Lung (tissue), 12 donors: ENCODE results near the gene CCL13. TPM values are rescaled to one million over a fixed set of nuclear protein-coding genes. Genes with fewer than 3 reads are reported as not detected.

Experiments
- ATAC-seq: fragments of 200-7000 bp; cut with Tn5 transposase; one replicate; pipeline ENCODE4 v1.9.1; 2020; ENCODE audit warnings: moderate number of reproducible peaks; ENCODE audit not compliant: insufficient read depth, low FRiP score
- DNase-seq, 3 donors: peaks; one replicate each; pipeline ENCODE4 v3.0.0-alpha.2; 2013 to 2017
- H3K27ac ChIP-seq, 2 donors: one replicate each; pipeline ENCODE4 v1.5.1; 2013; ENCODE audit warnings: mild to moderate bottlenecking in 2 of 2, moderate library complexity in 2 of 2, control low read depth in 1 of 2, inconsistent platforms in 1 of 2, low read depth in 1 of 2, low read length in 1 of 2
- H3K27me3 ChIP-seq, 3 donors: one replicate each; pipeline ENCODE4 v1.5.1; 2013; ENCODE audit warnings: low read length in 2 of 3; ENCODE audit not compliant: control insufficient read depth in 3 of 3, insufficient read depth in 3 of 3
- H3K36me3 ChIP-seq, 4 donors: one replicate each; pipeline ENCODE4 v1.5.1; 2013; ENCODE audit warnings: low read length in 4 of 4, mild to moderate bottlenecking in 1 of 4, moderate library complexity in 1 of 4; ENCODE audit not compliant: control insufficient read depth in 4 of 4, insufficient read depth in 4 of 4
- H3K4me1 ChIP-seq, 5 donors: one replicate each; pipeline ENCODE4 v1.5.1; 2013; ENCODE audit warnings: low read length in 5 of 5, mild to moderate bottlenecking in 2 of 5, moderate library complexity in 1 of 5; ENCODE audit not compliant: control insufficient read depth in 5 of 5, insufficient read depth in 5 of 5
- H3K4me3 ChIP-seq: one replicate; pipeline ENCODE4 v1.5.1; 2013; ENCODE audit warnings: mild to moderate bottlenecking, control low read depth, moderate library complexity
- H3K9ac ChIP-seq, 2 donors: one replicate each; pipeline ENCODE4 v1.5.1; 2013; ENCODE audit warnings: low read length in 2 of 2, control low read depth in 1 of 2; ENCODE audit not compliant: insufficient read depth in 1 of 2
- H3K9me3 ChIP-seq, 4 donors: one replicate each; pipeline ENCODE4 v1.5.1; 2013; ENCODE audit warnings: low read length in 3 of 4, mild to moderate bottlenecking in 1 of 4, moderate library complexity in 1 of 4; ENCODE audit not compliant: control insufficient read depth in 4 of 4, insufficient read depth in 3 of 4
- CTCF ChIP-seq: IDR thresholded peaks from 2 replicates; pipeline ENCODE4 v1.5.1; 2012; ENCODE audit warnings: mild to moderate bottlenecking; ENCODE audit errors: control extremely low read depth, extremely low read depth
- WGBS, 2 donors: extraction: QIAGEN DNeasy Blood & Tissue Kit; methylation state at CpG; one replicate each; pipeline ENCODE4 v1.1.7; 2013; 5-methylcytosine and 5-hydroxymethylcytosine counted together
- polyA plus RNA-seq, 2 donors: library from polyadenylated mRNA; stranded (reverse); fragments of 200-250 nt; gene quantifications; one replicate each; pipeline ENCODE4 v1.2.1, GENCODE V29; 2013
- total RNA-seq, 2 donors: library from RNA; depleted of rRNA in 1 of 2; stranded (reverse); fragments of >200 nt in 1 of 2; gene quantifications; one replicate each; pipeline ENCODE4 v1.2.1, GENCODE V29; 2014 to 2021
- donor health status: control.
- donor health status: control.
- donor health status: Bipolar disorder and iron deficiency.
- donor health status: healthy.
- donor health status: DM: yes; HTN: yes; CAD: no.

CCL13 gene
- total and polyA plus RNA-seq, 4 donors = 2.5 to 4.6 (median 4.1) TPM

- H3K36me3 ChIP-seq = no peaks in the 10 kb centered on the region
- ATAC-seq (no peak), DNase-seq (no peak)
- H3K27me3 ChIP-seq = no peaks in the 10 kb centered on the region
- no peak overlapping the region for H3K4me3 ChIP-seq
- no peaks in the 10 kb centered on the region for H3K9me3 ChIP-seq
- H3K9ac ChIP-seq = no peak overlapping the region
- WGBS, 2 donors = 71 to 76% methylated on average over 10 of the region's 10 CpGs
- H3K27ac ChIP-seq = no peak overlapping the region
- no peaks in the 10 kb centered on the region for H3K4me1 ChIP-seq
- TF ChIP-seq CTCF = no peak
Measured at GRCh38 chr17:34400301-34400931, 44.1 kb downstream of the CCL13 start.

- Histone ChIP-seq H3K27ac (no peak overlapping the region), H3K27me3 (no peaks in the 10 kb centered on the region), H3K4me1 (no peaks in the 10 kb centered on the region), H3K9ac (no peak overlapping the region), H3K4me3 (no peak overlapping the region), H3K36me3 (no peaks in the 10 kb centered on the region), H3K9me3 (no peaks in the 10 kb centered on the region)
- DNase-seq = no peak
- no peak for ATAC-seq
- no peak for TF ChIP-seq CTCF
- WGBS, 2 donors = 79 to 91% methylated on average over 5 of the region's 5 CpGs
Measured at GRCh38 chr17:34401165-34401564, 44.9 kb downstream of the CCL13 start.

- Histone ChIP-seq H3K9me3 (no peaks in the 10 kb centered on the region), H3K36me3 (no peaks in the 10 kb centered on the region), H3K27me3 (peaks cover 0 to 5% (median 0%) of the 10 kb centered on the region in 3 donors), H3K9ac (no peak overlapping the region), H3K4me1 (no peaks in the 10 kb centered on the region), H3K27ac (no peak overlapping the region), H3K4me3 (no peak overlapping the region)
- ATAC-seq (no peak), DNase-seq (no peak)
- WGBS, 2 donors = 51 to 67% methylated on average over 4 of the region's 4 CpGs
- no peak for TF ChIP-seq CTCF
Measured at GRCh38 chr17:34403006-34403405, 46.7 kb downstream of the CCL13 start.

- no peak for TF ChIP-seq CTCF
- Histone ChIP-seq H3K27ac (no peak overlapping the region), H3K36me3 (no peaks in the 10 kb centered on the region), H3K4me3 (no peak overlapping the region), H3K9ac (no peak overlapping the region), H3K9me3 (peaks cover 0 to 2% (median 0%) of the 10 kb centered on the region in 4 donors), H3K4me1 (no peaks in the 10 kb centered on the region), H3K27me3 (peaks cover 0 to 23% (median 19%) of the 10 kb centered on the region in 3 donors)
- DNase-seq = no peak
- ATAC-seq = no peak
- WGBS, 2 donors = 75 to 84% methylated on average over 6 of the region's 6 CpGs
Measured at GRCh38 chr17:34406226-34406625, 49.9 kb downstream of the CCL13 start.
